ENCODE data around the gene OR4E1.

- TF ChIP-seq, protein P1, sequence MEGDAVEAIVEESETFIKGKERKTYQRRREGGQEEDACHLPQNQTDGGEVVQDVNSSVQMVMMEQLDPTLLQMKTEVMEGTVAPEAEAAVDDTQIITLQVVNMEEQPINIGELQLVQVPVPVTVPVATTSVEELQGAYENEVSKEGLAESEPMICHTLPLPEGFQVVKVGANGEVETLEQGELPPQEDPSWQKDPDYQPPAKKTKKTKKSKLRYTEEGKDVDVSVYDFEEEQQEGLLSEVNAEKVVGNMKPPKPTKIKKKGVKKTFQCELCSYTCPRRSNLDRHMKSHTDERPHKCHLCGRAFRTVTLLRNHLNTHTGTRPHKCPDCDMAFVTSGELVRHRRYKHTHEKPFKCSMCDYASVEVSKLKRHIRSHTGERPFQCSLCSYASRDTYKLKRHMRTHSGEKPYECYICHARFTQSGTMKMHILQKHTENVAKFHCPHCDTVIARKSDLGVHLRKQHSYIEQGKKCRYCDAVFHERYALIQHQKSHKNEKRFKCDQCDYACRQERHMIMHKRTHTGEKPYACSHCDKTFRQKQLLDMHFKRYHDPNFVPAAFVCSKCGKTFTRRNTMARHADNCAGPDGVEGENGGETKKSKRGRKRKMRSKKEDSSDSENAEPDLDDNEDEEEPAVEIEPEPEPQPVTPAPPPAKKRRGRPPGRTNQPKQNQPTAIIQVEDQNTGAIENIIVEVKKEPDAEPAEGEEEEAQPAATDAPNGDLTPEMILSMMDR (conservative IDR thresholded peaks at IDR 0.05; ENCODE audit: low read length) = no peak
- no peak for TF ChIP-seq EZH2phosphoT487 (IDR thresholded peaks at IDR 0.05; ENCODE audit: borderline replicate concordance)
These were observed 30.0 kb upstream of the OR4E1 start for GRCh38 chr14:21703357-21704326.
